Activated CD8-positive, alpha-beta T cell treated with anti-CD3 and anti-CD28 coated beads for 36 hours (primary cell): Measurements from ENCODE around the gene MANSC1. TPM values are rescaled to one million over a fixed set of nuclear protein-coding genes. Genes with fewer than 3 reads are reported as not detected.

Source experiments
- ATAC-seq: fragments of 200-7000 bp; cut with Tn5 transposase; one replicate; pipeline ENCODE4 v1.10.0; 2021; ENCODE audit warnings: mild to moderate bottlenecking, moderate library complexity
- CTCF ChIA-PET: fragments of 350-600 bp; sonication (Branson Sonifier 250); formaldehyde crosslinking; loops from one replicate; lab custom pipeline; 2021; ENCODE audit warnings: antibody characterized with exemption; lab: Charles Lee
- POLR2A ChIA-PET: fragments of 350-600 bp; sonication (Branson Sonifier 250); formaldehyde crosslinking; loops from one replicate; lab custom pipeline; 2021; ENCODE audit warnings: antibody characterized with exemption; lab: Charles Lee
- DNase-seq: peaks from one replicate; pipeline ENCODE4 v3.0.0-alpha.2; 2020
- H3K27ac Mint-ChIP-seq: one replicate; pipeline ENCODE4 v1.8.0; 2021; ENCODE audit warnings: mild to moderate bottlenecking, mixed read lengths
- H3K27me3 Mint-ChIP-seq: one replicate; pipeline ENCODE4 v1.8.0; 2021; ENCODE audit warnings: mixed read lengths
- H3K36me3 Mint-ChIP-seq: one replicate; pipeline ENCODE4 v1.8.0; 2021; ENCODE audit warnings: low read depth, mixed read lengths
- H3K4me1 Mint-ChIP-seq: one replicate; pipeline ENCODE4 v1.8.0; 2021; ENCODE audit warnings: low read depth, mixed read lengths
- H3K4me3 Mint-ChIP-seq: one replicate; pipeline ENCODE4 v1.8.0; 2021; ENCODE audit warnings: mild to moderate bottlenecking, moderate library complexity, mixed read lengths
- H3K9me3 Mint-ChIP-seq: one replicate; pipeline ENCODE4 v1.8.0; 2021; ENCODE audit warnings: mixed read lengths
- intact Hi-C: fragments of 100-400 bp; cut with micrococcal nuclease; formaldehyde crosslinking; loops from one replicate; pipeline ENCODE4 v1.10.0; 2022
- total RNA-seq, 2 experiments: library from RNA; stranded (reverse); gene quantifications; one replicate each; pipeline ENCODE4 v1.2.3, GENCODE V29; 2021
- TF ChIP-seq, protein P1 (sequence below): fragments of 200-600 bp; IDR thresholded peaks from one replicate; pipeline ENCODE4 v1.8.0; 2022; ENCODE audit warnings: antibody characterized with exemption, mild to moderate bottlenecking

Gene MANSC1
- total RNA-seq, 2 experiments from 2014 or later, result 0.09 to 0.20 TPM

DNA sequence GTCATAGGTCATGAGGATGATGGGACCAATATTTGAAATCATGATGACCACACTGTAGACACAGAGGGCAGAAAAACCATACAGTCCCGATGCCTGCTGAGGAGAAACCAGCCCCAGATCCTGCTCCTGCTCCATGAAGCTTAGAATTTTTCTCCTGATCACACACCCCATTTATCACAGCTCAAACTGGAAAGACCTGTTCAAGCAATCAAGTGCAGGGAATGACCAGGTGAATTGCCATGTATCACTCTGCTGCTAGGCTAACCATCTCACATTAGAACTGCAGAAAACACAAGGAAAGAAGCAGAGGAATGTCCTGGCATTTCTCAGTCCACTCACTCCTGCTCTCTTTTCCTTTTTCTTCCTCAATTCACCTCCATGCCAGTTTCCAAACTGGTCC is 18.1 kb downstream of the MANSC1 start:
- ATAC-seq (no peak), DNase-seq (no peak)
- CTCF ChIA-PET, result interaction anchor here (0.6 to 9.4 kb wide), 10 partner anchors 8 to 754 kb away, joined by 3 to 82 read pairs (median 4); partner anchors contain the start of gene MANSC1
- POLR2A ChIA-PET, result no interaction called here
- no peaks in the 10 kb centered on the region for H3K9me3 Mint-ChIP-seq
- no peak overlapping the region for H3K4me3 Mint-ChIP-seq
- H3K27me3 Mint-ChIP-seq, result no peaks in the 10 kb centered on the region
- no peaks in the 10 kb centered on the region for H3K36me3 Mint-ChIP-seq
- TF ChIP-seq, protein P1, sequence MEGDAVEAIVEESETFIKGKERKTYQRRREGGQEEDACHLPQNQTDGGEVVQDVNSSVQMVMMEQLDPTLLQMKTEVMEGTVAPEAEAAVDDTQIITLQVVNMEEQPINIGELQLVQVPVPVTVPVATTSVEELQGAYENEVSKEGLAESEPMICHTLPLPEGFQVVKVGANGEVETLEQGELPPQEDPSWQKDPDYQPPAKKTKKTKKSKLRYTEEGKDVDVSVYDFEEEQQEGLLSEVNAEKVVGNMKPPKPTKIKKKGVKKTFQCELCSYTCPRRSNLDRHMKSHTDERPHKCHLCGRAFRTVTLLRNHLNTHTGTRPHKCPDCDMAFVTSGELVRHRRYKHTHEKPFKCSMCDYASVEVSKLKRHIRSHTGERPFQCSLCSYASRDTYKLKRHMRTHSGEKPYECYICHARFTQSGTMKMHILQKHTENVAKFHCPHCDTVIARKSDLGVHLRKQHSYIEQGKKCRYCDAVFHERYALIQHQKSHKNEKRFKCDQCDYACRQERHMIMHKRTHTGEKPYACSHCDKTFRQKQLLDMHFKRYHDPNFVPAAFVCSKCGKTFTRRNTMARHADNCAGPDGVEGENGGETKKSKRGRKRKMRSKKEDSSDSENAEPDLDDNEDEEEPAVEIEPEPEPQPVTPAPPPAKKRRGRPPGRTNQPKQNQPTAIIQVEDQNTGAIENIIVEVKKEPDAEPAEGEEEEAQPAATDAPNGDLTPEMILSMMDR, result no peak
- H3K4me1 Mint-ChIP-seq, result peaks cover 20% of the 10 kb centered on the region
- H3K27ac Mint-ChIP-seq, result no peak overlapping the region
- intact Hi-C loops, result loop anchor here (5.0 to 10.0 kb wide), 2 partner anchors 250 to 757 kb away; no protein-coding TSS in a partner anchor

DNA sequence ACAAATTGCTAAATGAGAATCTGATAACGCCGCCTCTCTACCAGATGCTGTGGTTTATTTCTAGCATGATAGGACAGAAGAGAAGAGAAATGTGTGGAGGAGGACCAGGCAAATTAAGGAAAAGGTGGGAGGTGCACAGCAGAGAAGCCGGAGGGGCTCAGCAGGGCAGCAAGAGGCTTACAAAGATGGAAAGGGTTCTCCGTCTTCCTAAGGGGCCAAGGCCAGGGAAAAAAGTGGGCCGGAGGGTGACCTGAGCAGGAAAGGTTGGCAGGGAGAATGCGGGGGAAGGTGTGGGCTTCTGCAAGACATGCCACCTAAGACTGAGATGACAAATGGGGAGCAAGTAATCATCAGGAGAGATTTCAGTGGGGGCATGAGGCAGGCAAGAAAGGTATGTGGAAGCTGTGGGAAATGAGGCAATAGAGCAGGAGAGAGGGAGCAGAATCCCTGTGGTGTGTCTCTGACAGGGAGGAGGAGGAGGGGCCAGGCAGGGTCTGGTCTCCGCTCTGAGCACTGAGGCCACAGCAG is 18.7 kb downstream of the MANSC1 start:
- no peak overlapping the region for H3K27ac Mint-ChIP-seq
- no peaks in the 10 kb centered on the region for H3K27me3 Mint-ChIP-seq
- intact Hi-C loops, result loop anchor here (5.0 to 10.0 kb wide), 2 partner anchors 249 to 757 kb away; no protein-coding TSS in a partner anchor
- DNase-seq, result no peak
- H3K9me3 Mint-ChIP-seq, result no peaks in the 10 kb centered on the region
- peaks cover 20% of the 10 kb centered on the region for H3K4me1 Mint-ChIP-seq
- H3K4me3 Mint-ChIP-seq, result no peak overlapping the region
- H3K36me3 Mint-ChIP-seq, result no peaks in the 10 kb centered on the region
- ChIA-PET CTCF (interaction anchor here (1.0 to 9.4 kb wide), 6 partner anchors 9 to 296 kb away, joined by 3 to 82 read pairs (median 4); partner anchors contain the start of gene MANSC1), POLR2A (interaction anchor here (1.2 kb wide), 1 partner anchor 26 kb away, joined by 6 read pairs; the partner anchor contains the start of gene BORCS5)
- TF ChIP-seq, protein P1, result no peak
- ATAC-seq, result no peak

DNA sequence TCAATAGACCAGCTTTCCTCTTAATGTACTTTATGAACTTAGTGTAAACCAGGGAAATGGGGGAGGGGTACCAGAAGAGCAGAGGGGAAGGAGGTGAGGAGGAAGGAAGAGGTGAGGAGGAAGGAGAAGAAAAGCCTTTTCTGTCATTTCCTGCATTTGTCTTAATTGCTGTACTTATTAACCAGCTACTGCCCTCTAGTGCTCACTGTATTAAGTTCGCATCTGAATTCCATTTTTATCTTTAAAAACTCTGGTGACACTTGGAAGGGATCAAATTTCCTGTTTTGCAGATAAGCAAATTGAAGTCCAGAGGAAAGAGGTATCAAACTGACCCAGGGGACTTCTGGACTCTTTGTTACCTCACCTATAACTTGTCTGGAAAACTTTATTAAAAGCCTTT is 22.2 kb downstream of the MANSC1 start:
- POLR2A ChIA-PET, result interaction anchor here (0.7 kb wide), 1 partner anchor 749 kb away, joined by 3 read pairs; no protein-coding TSS in a partner anchor
- peak overlapping the region; percentile 66 for H3K27ac Mint-ChIP-seq
- DNase-seq (peak; percentile 16), ATAC-seq (peak; percentile 80)
- TF ChIP-seq, protein P1, result peak; percentile 72
- peaks cover 6% of the 10 kb centered on the region for H3K4me1 Mint-ChIP-seq
- no peaks in the 10 kb centered on the region for H3K36me3 Mint-ChIP-seq
- no peaks in the 10 kb centered on the region for H3K9me3 Mint-ChIP-seq
- no peak overlapping the region for H3K4me3 Mint-ChIP-seq
- intact Hi-C loops, result loop anchor here (5.0 kb wide), 1 partner anchor 296 kb away; no protein-coding TSS in a partner anchor
- CTCF ChIA-PET, result interaction anchor here (0.7 to 9.4 kb wide), 47 partner anchors 9 to 782 kb away, joined by 3 to 77 read pairs (median 4); partner anchors contain the start of genes BORCS5, LRP6 and MANSC1
- no peaks in the 10 kb centered on the region for H3K27me3 Mint-ChIP-seq

DNA sequence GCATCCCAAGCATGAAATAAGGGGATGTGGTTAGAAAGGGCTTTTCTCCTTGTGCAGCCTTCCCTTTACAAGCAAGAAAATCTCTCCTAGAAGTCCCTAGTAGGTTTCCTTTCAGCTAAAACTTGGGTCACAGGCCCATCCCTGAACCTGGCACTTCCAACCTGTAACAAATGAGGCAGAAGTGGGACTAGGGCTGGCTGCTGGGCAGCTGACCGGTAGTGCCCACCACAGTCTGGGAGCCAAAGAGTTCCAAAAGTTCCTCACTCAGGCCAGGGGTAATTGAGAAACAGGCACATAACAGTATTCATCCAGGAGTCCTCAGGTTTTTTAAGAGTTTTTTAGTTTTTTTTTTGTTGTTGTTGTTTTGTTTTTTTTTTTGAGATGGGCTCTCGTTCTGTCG is 23.8 kb downstream of the MANSC1 start:
- intact Hi-C loops, result loop anchor here (5.0 kb wide), 1 partner anchor 294 kb away; no protein-coding TSS in a partner anchor
- ATAC-seq (no peak), DNase-seq (no peak)
- Mint-ChIP-seq H3K27me3 (no peaks in the 10 kb centered on the region), H3K4me3 (no peak overlapping the region), H3K9me3 (no peaks in the 10 kb centered on the region), H3K36me3 (no peaks in the 10 kb centered on the region), H3K4me1 (peaks cover 6% of the 10 kb centered on the region), H3K27ac (no peak overlapping the region)
- TF ChIP-seq, protein P1, result no peak
- ChIA-PET POLR2A (no interaction called here), CTCF (interaction anchor here (0.8 to 9.4 kb wide), 9 partner anchors 8 to 745 kb away, joined by 3 to 77 read pairs (median 6); partner anchors contain the start of gene MANSC1)

DNA sequence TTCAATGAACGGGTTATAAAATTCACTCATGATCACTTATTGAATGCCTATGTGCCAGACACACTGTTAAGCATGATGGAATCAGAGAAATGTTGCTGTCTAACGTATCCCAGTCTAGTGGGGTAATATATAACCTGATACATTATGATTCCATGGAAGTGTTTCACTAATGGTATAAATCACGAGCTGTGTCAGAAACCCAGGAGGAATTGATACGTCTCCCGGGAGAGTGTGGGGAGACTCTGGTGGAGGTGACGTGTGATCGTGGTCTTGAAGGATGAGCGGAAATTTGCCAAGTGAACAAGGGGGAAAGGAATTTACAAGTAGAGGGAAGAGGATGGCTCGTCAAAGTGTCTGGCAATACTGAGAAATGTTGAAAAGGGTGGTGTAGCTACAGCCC is 26.5 kb downstream of the MANSC1 start:
- H3K4me1 Mint-ChIP-seq, result peaks cover 6% of the 10 kb centered on the region
- no peak overlapping the region for H3K27ac Mint-ChIP-seq
- ATAC-seq (no peak), DNase-seq (no peak)
- no peaks in the 10 kb centered on the region for H3K36me3 Mint-ChIP-seq
- H3K9me3 Mint-ChIP-seq, result no peaks in the 10 kb centered on the region
- no peak overlapping the region for H3K4me3 Mint-ChIP-seq
- CTCF ChIA-PET, result interaction anchor here (4.7 kb wide), 1 partner anchor 241 kb away, joined by 28 read pairs; no protein-coding TSS in a partner anchor
- H3K27me3 Mint-ChIP-seq, result no peaks in the 10 kb centered on the region
- POLR2A ChIA-PET, result no interaction called here
- intact Hi-C loops, result no loop called here
- TF ChIP-seq, protein P1, result no peak
